ENCODE results near the gene CCNT1.

- TF ChIP-seq CTCF (conservative IDR thresholded peaks at IDR 0.05; ENCODE audit: low read depth in 2 of 2) (no peak), POLR2AphosphoS5 (IDR thresholded peaks at IDR 0.05; ENCODE audit: low read depth) (no peak), EZH2phosphoT487 (IDR thresholded peaks at IDR 0.05; ENCODE audit: unreplicated experiment) (no peak), REST (IDR thresholded peaks at IDR 0.05; ENCODE audit: unreplicated experiment) (no peak), JUNB (IDR thresholded peaks at IDR 0.05; ENCODE audit: unreplicated experiment) (no peak), EZH2 (IDR thresholded peaks at IDR 0.05; ENCODE audit: low read depth, unreplicated experiment) (no peak), ZNF114 (CRISPR knock-in tag; IDR thresholded peaks at IDR 0.05) (no peak), ETS1 (IDR thresholded peaks at IDR 0.05) (no peak), ZNF331 (CRISPR knock-in tag; IDR thresholded peaks at IDR 0.05; ENCODE audit: low read depth) (no peak)
Observed at GRCh38 chr12:48712209-48712608, 4.3 kb downstream of the CCNT1 start.

Data from GM23338 (cell line).